Neuronal stem cell (in vitro differentiated cells): ENCODE data around the gene TUBB3.

ENCODE experiments used
- DNase-seq: peaks from one replicate; pipeline ENCODE4 v3.0.0-alpha.2; 2013; ENCODE audit warnings: low spot score
- H2AFZ ChIP-seq: one replicate; pipeline ENCODE4 v1.6.1; 2013; ENCODE audit warnings: mild to moderate bottlenecking, low read length, inconsistent platforms
- H2AK5ac ChIP-seq: 2 replicates; pipeline ENCODE4 v1.6.1; 2013; ENCODE audit warnings: low read depth, mild to moderate bottlenecking, inconsistent platforms, low read length, moderate library complexity, mixed read lengths
- H2BK120ac ChIP-seq: 2 replicates; pipeline ENCODE4 v1.6.1; 2013; ENCODE audit warnings: low read depth, mild to moderate bottlenecking, inconsistent platforms, low read length, moderate library complexity, mixed read lengths
- H2BK12ac ChIP-seq: one replicate; pipeline ENCODE4 v1.6.1; 2013; ENCODE audit warnings: low read length, inconsistent platforms
- H2BK15ac ChIP-seq: 2 replicates; pipeline ENCODE4 v1.6.1; 2013; ENCODE audit warnings: mild to moderate bottlenecking, low read length, inconsistent platforms, mixed read lengths
- H2BK5ac ChIP-seq: one replicate; pipeline ENCODE4 v1.6.1; 2013; ENCODE audit warnings: inconsistent platforms, mild to moderate bottlenecking, low read length, moderate library complexity
- H3K14ac ChIP-seq: one replicate; pipeline ENCODE4 v1.6.1; 2013; ENCODE audit warnings: low read length, inconsistent platforms
- H3K18ac ChIP-seq: 2 replicates; pipeline ENCODE4 v1.6.1; 2013; ENCODE audit warnings: low read length, inconsistent platforms
- H3K23ac ChIP-seq: 2 replicates; pipeline ENCODE4 v1.6.1; 2013; ENCODE audit warnings: low read depth, mild to moderate bottlenecking, mixed read lengths, low read length, inconsistent platforms; ENCODE audit not compliant: poor library complexity
- H3K27ac ChIP-seq: replicated peaks from 3 replicates; pipeline ENCODE4 v1.5.1; 2013; ENCODE audit warnings: low read length, inconsistent platforms
- H3K27me3 ChIP-seq, 3 experiments: 2 replicates each; pipeline ENCODE4 v1.6.1; 2013; ENCODE audit warnings: low read length in 3 of 3, mild to moderate bottlenecking in 2 of 3, inconsistent platforms in 1 of 3, low read depth in 1 of 3, mixed read lengths in 1 of 3, moderate library complexity in 1 of 3; ENCODE audit not compliant: control insufficient read depth in 3 of 3, insufficient read depth in 3 of 3
- H3K36me3 ChIP-seq, 2 donors: replicated peaks in 1 of 2; 2 replicates each; pipeline ENCODE4 v1.6.1; 2013; ENCODE audit warnings: low read length in 2 of 2; ENCODE audit not compliant: control insufficient read depth in 2 of 2, insufficient read depth in 2 of 2
- H3K4ac ChIP-seq: 2 replicates; pipeline ENCODE4 v1.6.1; 2013; ENCODE audit warnings: inconsistent platforms, mild to moderate bottlenecking, low read length, moderate library complexity
- H3K4me1 ChIP-seq, 2 donors: 1 replicate in 1 of 2; 2 replicates in 1 of 2; pipeline ENCODE4 v1.6.1; 2013; ENCODE audit warnings: low read length in 2 of 2, low read depth in 1 of 2; ENCODE audit not compliant: control insufficient read depth in 2 of 2, insufficient read depth in 1 of 2
- H3K4me2 ChIP-seq: one replicate; pipeline ENCODE4 v1.6.1; 2013; ENCODE audit warnings: mild to moderate bottlenecking, low read length, inconsistent platforms; ENCODE audit not compliant: insufficient read depth, poor library complexity, severe bottlenecking
- H3K4me3 ChIP-seq, 2 donors: 2 replicates each; pipeline ENCODE4 v1.5.1; 2013; ENCODE audit warnings: low read length in 2 of 2, mild to moderate bottlenecking in 2 of 2, inconsistent platforms in 1 of 2, moderate library complexity in 1 of 2
- H3K79me1 ChIP-seq: one replicate; pipeline ENCODE4 v1.6.1; 2013; ENCODE audit warnings: low read depth, mild to moderate bottlenecking, inconsistent platforms, low read length, moderate library complexity
- H3K9ac ChIP-seq: one replicate; pipeline ENCODE4 v1.6.1; 2013; ENCODE audit warnings: mild to moderate bottlenecking, low read depth, low read length, inconsistent platforms; ENCODE audit not compliant: poor library complexity
- H3K9me3 ChIP-seq, 2 donors: replicated peaks in 1 of 2; 2 replicates each; pipeline versions ENCODE3 to v1.6.1; 2013; ENCODE audit warnings: low read length in 2 of 2, mild to moderate bottlenecking in 2 of 2, inconsistent platforms in 1 of 2, low read depth in 1 of 2, mixed read lengths in 1 of 2, moderate library complexity in 1 of 2; ENCODE audit not compliant: control insufficient read depth in 2 of 2, insufficient read depth in 1 of 2
- H4K8ac ChIP-seq: one replicate; pipeline ENCODE4 v1.6.1; 2013; ENCODE audit warnings: low read depth, mild to moderate bottlenecking, inconsistent platforms, low read length, moderate library complexity
- H4K91ac ChIP-seq: one replicate; pipeline ENCODE4 v1.6.1; 2013; ENCODE audit warnings: low read length, low read depth, mild to moderate bottlenecking, inconsistent platforms; ENCODE audit not compliant: poor library complexity
- WGBS, 2 donors: extraction: QIAGEN DNeasy Blood & Tissue Kit; methylation state at CpG; one replicate each; pipeline ENCODE4 v1.1.7; 2013; ENCODE audit warnings: missing lambda C conversion rate in 2 of 2, mixed read lengths in 1 of 2; ENCODE audit not compliant: insufficient read length in 2 of 2, insufficient replicate concordance in 1 of 2; ENCODE audit errors: extremely low coverage in 2 of 2; 5-methylcytosine and 5-hydroxymethylcytosine counted together

Gene TUBB3

DNA sequence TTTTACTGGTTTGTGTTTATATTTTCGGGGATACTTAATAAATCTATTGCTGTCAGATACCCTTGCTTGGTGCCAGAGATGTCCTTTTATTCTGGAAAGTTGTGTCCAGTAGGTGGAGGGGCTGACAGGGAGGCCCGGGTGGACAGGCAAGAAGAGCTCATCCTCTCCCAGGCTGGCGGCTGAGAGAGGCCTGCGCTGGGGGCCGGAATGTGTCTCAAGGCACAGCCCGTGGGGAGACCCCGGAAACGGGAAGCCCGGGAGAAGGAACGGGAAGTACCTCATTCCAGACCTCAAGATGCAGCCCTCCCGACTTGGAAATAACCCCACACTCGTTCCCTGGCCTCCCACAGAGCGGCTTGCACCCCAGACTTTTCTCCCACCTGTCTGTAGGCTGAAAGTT lies 12.9 kb downstream of the TUBB3 start:
- H2BK120ac ChIP-seq: no peak overlapping the region
- no peak for DNase-seq
- H3K4me1 ChIP-seq: peaks cover 0 to 2% of the 10 kb centered on the region in 2 donors
- no peak overlapping the region for H3K4me3 ChIP-seq
- no peak overlapping the region for H4K8ac ChIP-seq
- no peak overlapping the region for H2BK12ac ChIP-seq
- H3K4me2 ChIP-seq: no peak overlapping the region
- WGBS, 2 donors: no CpG with 5 or more reads among the region's 13 CpGs
- peaks cover 0 to 2% of the 10 kb centered on the region in 2 donors for H3K9me3 ChIP-seq
- no peak overlapping the region for H3K23ac ChIP-seq
- H2AFZ ChIP-seq: no peak overlapping the region
- H3K27ac ChIP-seq: no peak overlapping the region
- H3K18ac ChIP-seq: no peak overlapping the region
- H4K91ac ChIP-seq: no peak overlapping the region
- no peak overlapping the region for H3K14ac ChIP-seq
- no peak overlapping the region for H2BK15ac ChIP-seq
- no peaks in the 10 kb centered on the region for H3K27me3 ChIP-seq
- H3K36me3 ChIP-seq: peaks cover 46 to 62% of the 10 kb centered on the region in 2 donors
- no peak overlapping the region for H3K4ac ChIP-seq
- H2AK5ac ChIP-seq: no peak overlapping the region
- peaks cover 5% of the 10 kb centered on the region for H3K79me1 ChIP-seq
- H3K9ac ChIP-seq: no peak overlapping the region
- H2BK5ac ChIP-seq: no peak overlapping the region

GRCh38 chr16:89936508-89936907 lies 13.4 kb downstream of the TUBB3 start:
- H2AK5ac ChIP-seq: no peak overlapping the region
- no peak overlapping the region for H3K18ac ChIP-seq
- DNase-seq: no peak
- H4K91ac ChIP-seq: no peak overlapping the region
- no peak overlapping the region for H3K23ac ChIP-seq
- H3K4me2 ChIP-seq: no peak overlapping the region
- no peak overlapping the region for H3K4me3 ChIP-seq
- no peak overlapping the region for H3K4ac ChIP-seq
- H3K9ac ChIP-seq: no peak overlapping the region
- peaks cover 42 to 57% of the 10 kb centered on the region in 2 donors for H3K36me3 ChIP-seq
- H3K14ac ChIP-seq: no peak overlapping the region
- H2AFZ ChIP-seq: no peak overlapping the region
- peaks cover 0 to 2% of the 10 kb centered on the region in 2 donors for H3K4me1 ChIP-seq
- no peak overlapping the region for H2BK5ac ChIP-seq
- H2BK15ac ChIP-seq: no peak overlapping the region
- H3K79me1 ChIP-seq: peaks cover 3% of the 10 kb centered on the region
- no peak overlapping the region for H2BK120ac ChIP-seq
- peaks cover 0 to 2% of the 10 kb centered on the region in 2 donors for H3K9me3 ChIP-seq
- WGBS, 2 donors: no CpG with 5 or more reads among the region's 14 CpGs
- H2BK12ac ChIP-seq: no peak overlapping the region
- H4K8ac ChIP-seq: no peak overlapping the region
- no peaks in the 10 kb centered on the region for H3K27me3 ChIP-seq
- no peak overlapping the region for H3K27ac ChIP-seq

GRCh38 chr16:89936981-89937380 lies 13.8 kb downstream of the TUBB3 start:
- H3K4me1 ChIP-seq: peaks cover 0 to 2% of the 10 kb centered on the region in 2 donors
- no peak overlapping the region for H2BK5ac ChIP-seq
- DNase-seq: no peak
- H3K14ac ChIP-seq: no peak overlapping the region
- H4K91ac ChIP-seq: no peak overlapping the region
- no peak overlapping the region for H2AK5ac ChIP-seq
- H2BK15ac ChIP-seq: no peak overlapping the region
- no peak overlapping the region for H2BK12ac ChIP-seq
- no peak overlapping the region for H3K4me3 ChIP-seq
- H3K18ac ChIP-seq: no peak overlapping the region
- no peak overlapping the region for H4K8ac ChIP-seq
- no peak overlapping the region for H3K4me2 ChIP-seq
- peaks cover under 1% of the 10 kb centered on the region for H3K79me1 ChIP-seq
- WGBS, 2 donors: no CpG with 5 or more reads among the region's 20 CpGs
- peaks cover 0 to 2% of the 10 kb centered on the region in 2 donors for H3K9me3 ChIP-seq
- peaks cover 37 to 52% of the 10 kb centered on the region in 2 donors for H3K36me3 ChIP-seq
- no peak overlapping the region for H2BK120ac ChIP-seq
- H2AFZ ChIP-seq: no peak overlapping the region
- H3K23ac ChIP-seq: no peak overlapping the region
- H3K9ac ChIP-seq: no peak overlapping the region
- no peak overlapping the region for H3K27ac ChIP-seq
- no peaks in the 10 kb centered on the region for H3K27me3 ChIP-seq
- H3K4ac ChIP-seq: no peak overlapping the region

DNA sequence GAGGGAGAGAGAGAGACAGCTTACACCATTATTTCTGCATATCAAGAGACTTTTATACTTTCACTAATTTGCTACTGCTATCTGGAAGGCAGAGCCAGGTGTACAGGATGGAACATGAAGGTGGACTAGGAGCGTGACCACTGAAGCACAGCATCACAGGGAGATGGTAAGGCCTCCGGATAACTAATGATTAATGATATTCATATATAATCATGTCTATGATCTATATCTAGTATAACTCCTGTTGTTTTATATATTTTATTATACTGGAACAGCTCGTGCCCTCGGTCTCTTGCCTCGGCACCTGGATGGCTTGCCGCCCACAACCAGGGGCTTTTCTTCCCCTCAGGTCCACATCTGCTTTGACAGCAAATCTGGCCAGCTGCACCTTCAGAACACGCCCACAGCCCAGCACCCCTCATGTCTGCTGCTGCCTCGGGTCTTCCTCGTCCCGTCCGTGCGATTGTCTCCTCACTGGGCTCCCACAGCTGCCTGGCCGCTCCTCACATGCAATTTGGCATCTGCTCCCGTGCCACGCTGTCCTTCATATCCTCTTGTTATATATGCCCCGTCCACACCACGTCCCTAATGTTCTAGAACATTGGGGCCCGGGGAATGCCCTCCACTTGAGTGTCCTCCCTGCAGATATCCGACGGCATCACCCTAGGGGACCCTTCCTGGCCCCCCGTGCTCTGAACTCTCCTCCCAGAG lies 15.2 kb downstream of the TUBB3 start:
- Histone ChIP-seq H3K4me2 (no peak overlapping the region), H4K91ac (no peak overlapping the region), H3K9ac (no peak overlapping the region), H3K18ac (no peak overlapping the region), H2BK15ac (no peak overlapping the region), H3K79me1 (no peaks in the 10 kb centered on the region), H3K9me3 (no peaks in the 10 kb centered on the region), H3K27ac (no peak overlapping the region), H2BK12ac (no peak overlapping the region), H3K4me3 (no peak overlapping the region), H3K23ac (peak overlapping the region; percentile 95), H3K4me1 (peaks cover 0 to 2% of the 10 kb centered on the region in 2 donors), H3K14ac (no peak overlapping the region), H3K36me3 (peaks cover 25 to 45% of the 10 kb centered on the region in 2 donors), H2AK5ac (no peak overlapping the region), H3K4ac (no peak overlapping the region), H4K8ac (no peak overlapping the region), H2BK120ac (no peak overlapping the region), H3K27me3 (no peaks in the 10 kb centered on the region), H2BK5ac (no peak overlapping the region), H2AFZ (no peak overlapping the region)
- DNase-seq: no peak
- WGBS, 2 donors: no CpG with 5 or more reads among the region's 21 CpGs
